ENCODE data around the gene OMP. TPM values are rescaled to one million over a fixed set of nuclear protein-coding genes. Genes with fewer than 3 reads are reported as not detected.

OMP gene
- total RNA-seq, 1 donor from 2014 or later: 1.3 TPM

DNA sequence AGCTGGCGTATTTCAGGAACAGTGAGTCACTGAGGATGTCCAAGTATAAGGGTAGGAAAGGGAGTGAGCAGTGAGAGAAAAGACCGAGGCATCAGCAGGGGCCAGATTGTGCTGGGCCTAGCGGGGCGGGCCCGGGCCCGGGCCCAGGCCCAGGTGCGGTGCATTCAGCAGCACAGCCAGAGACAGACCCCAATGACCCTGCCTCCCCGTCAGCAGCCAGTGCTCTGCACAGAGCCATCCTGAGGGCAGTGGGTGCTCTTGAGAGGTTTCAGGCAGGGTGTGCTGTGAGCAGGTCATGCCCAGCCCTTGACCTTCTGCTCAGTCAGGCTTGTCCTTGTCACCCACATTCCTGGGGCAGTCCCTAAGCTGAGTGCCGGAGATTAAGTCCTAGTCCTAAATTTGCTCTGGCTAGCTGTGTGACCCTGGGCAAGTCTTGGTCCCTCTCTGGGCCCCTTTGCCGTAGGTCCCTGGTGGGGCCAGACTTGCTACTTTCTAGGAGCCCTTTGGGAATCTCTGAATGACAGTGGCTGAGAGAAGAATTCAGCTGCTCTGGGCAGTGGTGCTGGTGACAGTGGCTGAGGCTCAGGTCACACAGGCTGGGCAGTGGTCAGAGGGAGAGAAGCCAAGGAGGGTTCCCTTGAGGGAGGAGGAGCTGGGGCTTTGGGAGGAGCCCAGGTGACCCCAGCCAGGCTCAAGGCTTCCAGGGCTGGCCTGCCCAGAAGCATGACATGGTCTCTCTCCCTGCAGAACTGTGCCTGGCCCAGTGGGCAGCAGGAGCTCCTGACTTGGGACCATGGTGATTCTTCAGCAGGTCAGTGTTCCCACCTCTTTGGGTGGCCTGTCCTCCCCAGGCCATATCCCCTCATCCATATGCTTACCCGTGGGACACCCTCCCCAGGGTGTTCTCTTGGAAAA lies 27.5 kb downstream of the OMP start:
- no peak overlapping the region for H3K4me3 Mint-ChIP-seq (ENCODE audit: unreplicated experiment)
- H3K27me3 Mint-ChIP-seq (ENCODE audit: low read depth, unreplicated experiment): peaks cover 16% of the 10 kb centered on the region
- Histone ChIP-seq H3K9me3 (ENCODE audit: insufficient read depth, low read depth, low read length) (no peaks in the 10 kb centered on the region), H3K27me3 (ENCODE audit: insufficient read depth, low read length) (no peaks in the 10 kb centered on the region), H3K4me1 (ENCODE audit: insufficient read depth, low read length) (peaks cover 14% of the 10 kb centered on the region), H3K79me2 (ENCODE audit: insufficient read depth, low read length) (no peaks in the 10 kb centered on the region), H4K20me1 (ENCODE audit: insufficient read depth, low read length) (no peaks in the 10 kb centered on the region), H3K36me3 (ENCODE audit: insufficient read depth, low read length) (no peaks in the 10 kb centered on the region), H2AFZ (ENCODE audit: low read depth, low read length) (no peak overlapping the region), H3K9ac (ENCODE audit: low read length) (no peak overlapping the region), H3K27ac (ENCODE audit: low read depth, low read length) (no peak overlapping the region), H3K4me3 (ENCODE audit: insufficient read depth, low read depth, low read length) (no peak overlapping the region), H3K4me2 (ENCODE audit: low read length) (no peak overlapping the region)
- no peak overlapping the region for H3K27ac Mint-ChIP-seq (ENCODE audit: unreplicated experiment)
- TF ChIP-seq, protein P1, sequence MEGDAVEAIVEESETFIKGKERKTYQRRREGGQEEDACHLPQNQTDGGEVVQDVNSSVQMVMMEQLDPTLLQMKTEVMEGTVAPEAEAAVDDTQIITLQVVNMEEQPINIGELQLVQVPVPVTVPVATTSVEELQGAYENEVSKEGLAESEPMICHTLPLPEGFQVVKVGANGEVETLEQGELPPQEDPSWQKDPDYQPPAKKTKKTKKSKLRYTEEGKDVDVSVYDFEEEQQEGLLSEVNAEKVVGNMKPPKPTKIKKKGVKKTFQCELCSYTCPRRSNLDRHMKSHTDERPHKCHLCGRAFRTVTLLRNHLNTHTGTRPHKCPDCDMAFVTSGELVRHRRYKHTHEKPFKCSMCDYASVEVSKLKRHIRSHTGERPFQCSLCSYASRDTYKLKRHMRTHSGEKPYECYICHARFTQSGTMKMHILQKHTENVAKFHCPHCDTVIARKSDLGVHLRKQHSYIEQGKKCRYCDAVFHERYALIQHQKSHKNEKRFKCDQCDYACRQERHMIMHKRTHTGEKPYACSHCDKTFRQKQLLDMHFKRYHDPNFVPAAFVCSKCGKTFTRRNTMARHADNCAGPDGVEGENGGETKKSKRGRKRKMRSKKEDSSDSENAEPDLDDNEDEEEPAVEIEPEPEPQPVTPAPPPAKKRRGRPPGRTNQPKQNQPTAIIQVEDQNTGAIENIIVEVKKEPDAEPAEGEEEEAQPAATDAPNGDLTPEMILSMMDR (IDR thresholded peaks at IDR 0.05; ENCODE audit: insufficient read depth, low read depth, low read length): no peak
- TF ChIP-seq EZH2 (IDR thresholded peaks at IDR 0.05; ENCODE audit: insufficient read depth, low read length): no peak
- no peaks in the 10 kb centered on the region for H3K4me1 Mint-ChIP-seq (ENCODE audit: low read depth, unreplicated experiment)
- no peak for FAIRE-seq
- no peak for DNase-seq (ENCODE audit: low read depth)
- H3K36me3 Mint-ChIP-seq (ENCODE audit: low read depth, unreplicated experiment): no peaks in the 10 kb centered on the region
- H3K9me3 Mint-ChIP-seq (ENCODE audit: unreplicated experiment): no peaks in the 10 kb centered on the region

- DNase-seq (ENCODE audit: low read depth) (peak; percentile 29), FAIRE-seq (no peak)
- H3K4me3 ChIP-seq (ENCODE audit: insufficient read depth, low read depth, low read length): no peak overlapping the region
- no peak overlapping the region for H3K4me2 ChIP-seq (ENCODE audit: low read length)
- no peaks in the 10 kb centered on the region for H3K27me3 ChIP-seq (ENCODE audit: insufficient read depth, low read length)
- H3K4me1 ChIP-seq (ENCODE audit: insufficient read depth, low read length): peaks cover 15% of the 10 kb centered on the region
- no peaks in the 10 kb centered on the region for H4K20me1 ChIP-seq (ENCODE audit: insufficient read depth, low read length)
- H3K36me3 Mint-ChIP-seq (ENCODE audit: low read depth, unreplicated experiment): no peaks in the 10 kb centered on the region
- no peaks in the 10 kb centered on the region for H3K36me3 ChIP-seq (ENCODE audit: insufficient read depth, low read length)
- H3K27ac Mint-ChIP-seq (ENCODE audit: unreplicated experiment): no peak overlapping the region
- peaks cover under 1% of the 10 kb centered on the region for H3K4me1 Mint-ChIP-seq (ENCODE audit: low read depth, unreplicated experiment)
- peaks cover 16% of the 10 kb centered on the region for H3K27me3 Mint-ChIP-seq (ENCODE audit: low read depth, unreplicated experiment)
- H3K27ac ChIP-seq (ENCODE audit: low read depth, low read length): no peak overlapping the region
- TF ChIP-seq, protein P1 (IDR thresholded peaks at IDR 0.05; ENCODE audit: insufficient read depth, low read depth, low read length): no peak
- TF ChIP-seq EZH2 (IDR thresholded peaks at IDR 0.05; ENCODE audit: insufficient read depth, low read length): no peak
- no peaks in the 10 kb centered on the region for H3K9me3 Mint-ChIP-seq (ENCODE audit: unreplicated experiment)
- no peak overlapping the region for H3K9ac ChIP-seq (ENCODE audit: low read length)
- no peaks in the 10 kb centered on the region for H3K79me2 ChIP-seq (ENCODE audit: insufficient read depth, low read length)
- H3K9me3 ChIP-seq (ENCODE audit: insufficient read depth, low read depth, low read length): no peaks in the 10 kb centered on the region
- no peak overlapping the region for H2AFZ ChIP-seq (ENCODE audit: low read depth, low read length)
- no peak overlapping the region for H3K4me3 Mint-ChIP-seq (ENCODE audit: unreplicated experiment)
These were observed 28.3 kb downstream of the OMP start for GRCh38 chr11:77130763-77131513.

Data from astrocyte (in vitro differentiated cells and primary cell).